GM12801 (cell line): ENCODE results near the gene PSG7.
"Not testable (repeated sequence)": the region's sequence is repeated elsewhere in the genome, so short reads cannot be mapped to it uniquely, and the experiment has no call there.

ENCODE experiments used
- TF ChIP-seq, protein P1 (sequence below): IDR thresholded peaks from one replicate; pipeline ENCODE4 v1.5.1; 2011; ENCODE audit warnings: control low read depth; ENCODE audit not compliant: insufficient read length; ENCODE audit errors: extremely low read depth

PSG7 gene

GRCh38 chr19:42937107-42937506 lies at the start of gene PSG7:
Gene PSG7 (minus strand): TSS chr19:42937207. CDS start chr19:42937076, 131 bp downstream.
- TF ChIP-seq, protein P1, sequence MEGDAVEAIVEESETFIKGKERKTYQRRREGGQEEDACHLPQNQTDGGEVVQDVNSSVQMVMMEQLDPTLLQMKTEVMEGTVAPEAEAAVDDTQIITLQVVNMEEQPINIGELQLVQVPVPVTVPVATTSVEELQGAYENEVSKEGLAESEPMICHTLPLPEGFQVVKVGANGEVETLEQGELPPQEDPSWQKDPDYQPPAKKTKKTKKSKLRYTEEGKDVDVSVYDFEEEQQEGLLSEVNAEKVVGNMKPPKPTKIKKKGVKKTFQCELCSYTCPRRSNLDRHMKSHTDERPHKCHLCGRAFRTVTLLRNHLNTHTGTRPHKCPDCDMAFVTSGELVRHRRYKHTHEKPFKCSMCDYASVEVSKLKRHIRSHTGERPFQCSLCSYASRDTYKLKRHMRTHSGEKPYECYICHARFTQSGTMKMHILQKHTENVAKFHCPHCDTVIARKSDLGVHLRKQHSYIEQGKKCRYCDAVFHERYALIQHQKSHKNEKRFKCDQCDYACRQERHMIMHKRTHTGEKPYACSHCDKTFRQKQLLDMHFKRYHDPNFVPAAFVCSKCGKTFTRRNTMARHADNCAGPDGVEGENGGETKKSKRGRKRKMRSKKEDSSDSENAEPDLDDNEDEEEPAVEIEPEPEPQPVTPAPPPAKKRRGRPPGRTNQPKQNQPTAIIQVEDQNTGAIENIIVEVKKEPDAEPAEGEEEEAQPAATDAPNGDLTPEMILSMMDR: not testable (repeated sequence)

DNA sequence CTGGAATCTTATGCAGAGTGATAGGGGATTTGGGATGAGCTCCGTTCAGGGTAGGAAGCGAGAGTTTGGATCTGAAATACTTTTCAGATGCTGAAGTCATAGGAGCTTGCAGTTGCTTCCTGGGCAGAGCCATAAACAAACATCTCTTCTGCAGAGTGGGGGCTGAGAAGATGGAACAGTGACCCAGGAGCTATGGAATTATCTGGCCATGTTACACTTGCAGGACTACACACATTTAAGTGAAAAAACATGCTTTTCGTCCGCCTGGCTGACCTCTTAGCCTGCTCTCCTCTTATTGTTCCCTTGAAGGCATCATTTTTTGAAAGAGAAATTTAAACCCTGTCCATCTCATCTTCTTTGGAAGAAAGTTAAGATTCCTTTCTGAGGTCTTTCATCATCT lies 48.6 kb upstream of the PSG7 start:
- TF ChIP-seq, protein P1: no peak

- TF ChIP-seq, protein P1: no peak
Observed at GRCh38 chr19:42965176-42965575, 28.2 kb upstream of the PSG7 start.

DNA sequence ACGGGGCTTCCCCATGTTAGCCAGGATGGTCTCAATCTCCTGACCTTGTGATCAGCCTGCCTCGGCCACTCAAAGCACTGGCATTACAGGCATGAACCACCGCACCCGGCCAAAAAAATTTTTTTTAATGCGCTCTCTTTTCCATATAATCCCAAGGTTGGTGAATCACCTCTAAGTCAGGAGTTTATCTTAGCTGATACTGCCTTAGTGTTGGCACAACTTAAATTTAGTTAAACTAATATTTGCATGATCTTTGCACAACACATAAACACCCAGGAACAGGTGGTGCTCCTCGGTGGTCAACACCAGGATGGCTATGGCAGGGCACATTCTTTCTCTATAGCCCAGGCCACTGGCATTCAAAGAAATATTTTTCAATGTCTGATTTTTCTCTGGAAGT lies 24.1 kb upstream of the PSG7 start:
- TF ChIP-seq, protein P1: no peak

DNA sequence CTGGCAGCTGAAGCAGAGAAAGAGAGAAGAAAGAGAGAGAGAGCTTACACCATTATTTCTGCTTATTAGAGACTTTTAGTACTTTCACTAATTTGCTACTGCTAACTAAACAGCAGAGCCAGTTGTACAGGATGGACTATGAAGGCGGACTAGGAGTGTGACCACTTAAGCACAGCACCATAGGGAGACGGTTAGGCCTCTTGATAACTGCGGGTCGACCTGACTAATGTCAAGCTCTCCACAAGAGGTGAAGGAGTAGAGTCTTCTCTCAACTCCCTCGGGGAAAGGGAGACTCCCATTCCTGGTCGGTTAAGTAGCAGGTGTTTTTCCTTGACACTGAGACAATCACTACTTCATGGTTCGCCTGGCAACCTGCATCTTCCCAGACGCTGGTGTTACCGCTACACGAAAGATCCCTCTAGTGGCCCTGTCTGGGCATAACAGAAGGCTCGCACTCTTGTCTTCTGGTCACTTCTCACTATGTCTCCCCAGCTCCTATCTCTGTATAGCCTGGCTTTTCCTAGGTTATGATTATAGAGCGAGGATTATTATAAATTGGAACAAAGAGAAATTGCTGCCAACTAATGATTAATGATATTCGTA lies 5.3 kb upstream of the PSG7 start:
- TF ChIP-seq, protein P1: no peak

GRCh38 chr19:42928896-42929295 lies 8.1 kb downstream of the PSG7 start:
- TF ChIP-seq, protein P1: no peak

DNA sequence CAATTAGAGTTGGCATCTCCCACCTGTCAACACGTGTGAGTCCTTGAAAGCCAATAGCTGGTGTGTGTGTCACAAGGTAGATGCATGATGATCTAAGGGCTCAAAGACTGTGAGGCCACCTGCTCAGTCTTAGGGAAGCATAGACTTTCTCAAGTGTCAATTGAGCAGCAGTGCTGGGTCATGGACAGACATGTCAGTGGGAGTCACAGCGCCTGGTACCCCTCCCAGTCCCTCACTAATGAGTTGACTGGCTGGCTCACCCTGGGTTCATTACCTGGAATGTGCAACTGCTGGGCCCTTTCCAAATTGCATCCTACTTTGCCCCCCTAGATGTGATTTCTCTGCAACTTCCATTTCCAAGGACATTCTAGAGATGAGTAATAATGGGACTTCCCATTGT lies 10.2 kb downstream of the PSG7 start:
- TF ChIP-seq, protein P1: no peak

- TF ChIP-seq, protein P1: no peak
Observed at GRCh38 chr19:42919757-42920079, 17.3 kb downstream of the PSG7 start.
